GM12874 (cell line): ENCODE measurements around the gene PLCH2.

ENCODE experiments used
- CTCF ChIP-seq: IDR thresholded peaks from 2 replicates; pipeline ENCODE4 v1.5.1; 2011; ENCODE audit warnings: low read depth, mild to moderate bottlenecking, control low read depth, low read length, moderate library complexity; ENCODE audit not compliant: insufficient read depth

PLCH2 gene

GRCh38 chr1:2476061-2476999, at the start of gene PLCH2:
PLCH2 (plus strand) TSS chr1:2476289; CDS start chr1:2476589, 300 bp downstream.
- no peak for TF ChIP-seq CTCF

GRCh38 chr1:2426540-2426939, 49.5 kb upstream of the PLCH2 start:
- no peak for TF ChIP-seq CTCF

- no peak for TF ChIP-seq CTCF
Observed at GRCh38 chr1:2427051-2427450, 49.0 kb upstream of the PLCH2 start.

GRCh38 chr1:2427976-2428375, 48.1 kb upstream of the PLCH2 start:
- TF ChIP-seq CTCF, result no peak

- TF ChIP-seq CTCF, result no peak
Observed at GRCh38 chr1:2428490-2428889, 47.6 kb upstream of the PLCH2 start.

GRCh38 chr1:2429780-2430591, 46.1 kb upstream of the PLCH2 start:
- TF ChIP-seq CTCF, result peak; percentile 50

GRCh38 chr1:2430592-2430973, 45.5 kb upstream of the PLCH2 start:
- no peak for TF ChIP-seq CTCF
